GM23338 (cell line): ENCODE data around the gene LRMDA. TPM values are rescaled to one million over a fixed set of nuclear protein-coding genes. Genes with fewer than 3 reads are reported as not detected.

Source experiments
- ATAC-seq: fragments of 200-7000 bp; cut with Tn5 transposase; 3 replicates; pipeline ENCODE4 v1.9.1; 2020
- DNase-seq: peaks from one replicate; pipeline ENCODE4 v3.0.0-alpha.2; 2015; ENCODE audit warnings: low spot score
- H2AFZ ChIP-seq: fragments of 200-600 bp; sonication (generic); 2 replicates; pipeline ENCODE4 v1.8.0; 2016; ENCODE audit warnings: antibody characterized with exemption, mild to moderate bottlenecking, moderate library complexity
- H3F3A ChIP-seq: fragments of 200-600 bp; sonication (generic); replicated peaks from 2 replicates; pipeline ENCODE4 v1.8.0; 2017; ENCODE audit warnings: antibody characterized with exemption, mixed run types, low read depth
- H3K27ac ChIP-seq: fragments of 200-600 bp; sonication (generic); 2 replicates; pipeline ENCODE4 v1.6.1; 2016; ENCODE audit warnings: low read depth
- H3K27me3 ChIP-seq: fragments of 200-600 bp; sonication (generic); 2 replicates; pipeline ENCODE4 v1.8.0; 2016; ENCODE audit warnings: mild to moderate bottlenecking, mixed run types, moderate library complexity; ENCODE audit not compliant: insufficient read depth
- H3K36me3 ChIP-seq: fragments of 200-600 bp; sonication (generic); 2 replicates; pipeline ENCODE4 v1.8.0; 2016; ENCODE audit warnings: mild to moderate bottlenecking; ENCODE audit not compliant: insufficient read depth
- H3K4me1 ChIP-seq: fragments of 200-600 bp; sonication (generic); 2 replicates; pipeline ENCODE4 v1.8.0; 2016; ENCODE audit warnings: mild to moderate bottlenecking, moderate library complexity; ENCODE audit not compliant: insufficient read depth
- H3K4me2 ChIP-seq: fragments of 200-600 bp; sonication (generic); 2 replicates; pipeline ENCODE4 v1.7.1; 2017; ENCODE audit warnings: mixed run types
- H3K4me3 ChIP-seq: fragments of 200-600 bp; sonication (generic); 2 replicates; pipeline ENCODE4 v1.6.1; 2016; ENCODE audit warnings: mixed run types
- H3K79me2 ChIP-seq: fragments of 200-600 bp; sonication (generic); replicated peaks from 2 replicates; pipeline ENCODE4 v1.8.0; 2017; ENCODE audit warnings: mild to moderate bottlenecking; ENCODE audit not compliant: insufficient read depth
- H3K9me2 ChIP-seq: fragments of 200-600 bp; sonication (generic); 2 replicates; pipeline ENCODE4 v1.8.0; 2017; ENCODE audit not compliant: insufficient read depth
- H4K20me1 ChIP-seq: fragments of 200-600 bp; sonication (generic); replicated peaks from 2 replicates; pipeline ENCODE4 v1.8.0; 2017; ENCODE audit warnings: mild to moderate bottlenecking; ENCODE audit not compliant: insufficient read depth
- H3K27ac Mint-ChIP-seq: 2 replicates; pipeline ENCODE4 v1.8.0; 2020; ENCODE audit warnings: inconsistent platforms, mild to moderate bottlenecking, moderate library complexity, mixed read lengths
- H3K27me3 Mint-ChIP-seq: 3 replicates; pipeline ENCODE4 v1.8.0; 2022; ENCODE audit warnings: low read depth, mild to moderate bottlenecking, moderate library complexity, mixed read lengths, inconsistent platforms; ENCODE audit not compliant: insufficient read depth, poor library complexity
- H3K36me3 Mint-ChIP-seq: 3 replicates; pipeline ENCODE4 v1.8.0; 2021; ENCODE audit warnings: low read depth, mild to moderate bottlenecking, inconsistent platforms, moderate library complexity, mixed read lengths
- H3K4me1 Mint-ChIP-seq: 3 replicates; pipeline ENCODE4 v1.8.0; 2020; ENCODE audit warnings: mild to moderate bottlenecking, inconsistent platforms, mixed read lengths
- H3K4me3 Mint-ChIP-seq: 3 replicates; pipeline ENCODE4 v1.8.0; 2021; ENCODE audit warnings: moderate library complexity, mild to moderate bottlenecking, inconsistent platforms, mixed read lengths
- H3K9me3 Mint-ChIP-seq: 3 replicates; pipeline ENCODE4 v1.8.0; 2020; ENCODE audit warnings: moderate library complexity, mild to moderate bottlenecking, inconsistent platforms, mixed read lengths
- CREB1 ChIP-seq: fragments of 250-450 bp; sonication (Bioruptor Pico); IDR thresholded peaks from 2 replicates; pipeline ENCODE4 v1.5.0; 2020; ENCODE audit warnings: low read depth, mild to moderate bottlenecking, moderate library complexity
- ETS1 ChIP-seq: IDR thresholded peaks from 2 replicates; pipeline ENCODE4 v1.6.1; 2016; ENCODE audit warnings: antibody characterized with exemption
- EZH2 ChIP-seq: fragments of 200-600 bp; sonication (generic); IDR thresholded peaks from one replicate; pipeline ENCODE4 v1.8.0; 2017; ENCODE audit warnings: antibody characterized with exemption, mild to moderate bottlenecking, low read depth; ENCODE audit not compliant: unreplicated experiment
- JUNB ChIP-seq: IDR thresholded peaks from one replicate; pipeline ENCODE4 v1.6.1; 2016; ENCODE audit warnings: antibody characterized with exemption; ENCODE audit not compliant: unreplicated experiment
- NANOG ChIP-seq: IDR thresholded peaks from 2 replicates; pipeline ENCODE4 v1.6.1; 2016; ENCODE audit warnings: antibody characterized with exemption, borderline replicate concordance
- POLR2AphosphoS5 ChIP-seq: IDR thresholded peaks from 2 replicates; pipeline ENCODE4 v1.6.1; 2016; ENCODE audit warnings: antibody characterized with exemption, low read depth
- REST ChIP-seq: IDR thresholded peaks from one replicate; pipeline ENCODE4 v1.6.1; 2018; ENCODE audit warnings: antibody characterized with exemption; ENCODE audit not compliant: unreplicated experiment
- STAT1 ChIP-seq: IDR thresholded peaks from one replicate; pipeline ENCODE4 v1.6.1; 2016; ENCODE audit warnings: antibody characterized with exemption; ENCODE audit not compliant: unreplicated experiment
- ZNF114 ChIP-seq: fragments of 250-450 bp; sonication (Bioruptor Pico); IDR thresholded peaks from 2 replicates; pipeline ENCODE4 v1.5.0; 2020; ENCODE audit warnings: mild to moderate bottlenecking, moderate library complexity
- ZNF331 ChIP-seq: fragments of 250-450 bp; sonication (Bioruptor Pico); IDR thresholded peaks from 2 replicates; pipeline ENCODE4 v1.5.0; 2020; ENCODE audit warnings: low read depth, mild to moderate bottlenecking, moderate library complexity
- ZNF462 ChIP-seq: fragments of 250-450 bp; sonication (Bioruptor Pico); IDR thresholded peaks from 2 replicates; pipeline ENCODE4 v1.5.0; 2020; ENCODE audit warnings: mild to moderate bottlenecking, moderate library complexity
- polyA plus RNA-seq: library from polyadenylated mRNA; unstranded; fragments of >200 nt; fragmentation: Nextera tagmentation; extraction: Ambion mirVana; gene quantifications from 2 replicates; pipeline ENCODE4 v1.2.1, GENCODE V29; 2016
- total RNA-seq: library from RNA; depleted of rRNA; stranded (reverse); fragments of >200 nt; shearing (Covaris generic); gene quantifications from 2 replicates; pipeline ENCODE4 v1.2.3, GENCODE V29; 2014

LRMDA gene
- total and polyA plus RNA-seq, 2 experiments from 2014 or later = 0.90 to 1.8 TPM

GRCh38 chr10:75999001-75999400 is 567.6 kb downstream of the LRMDA start (continued):
- no peak for TF ChIP-seq ETS1
- TF ChIP-seq CREB1 (CRISPR knock-in tag) = no peak
- no peak for TF ChIP-seq JUNB

- Histone ChIP-seq H3K4me1 (peaks cover 21% of the 10 kb centered on the region), H2AFZ (no peak overlapping the region), H3K36me3 (no peaks in the 10 kb centered on the region), H3K4me3 (no peak overlapping the region), H3F3A (no peaks in the 10 kb centered on the region), H3K27me3 (no peaks in the 10 kb centered on the region), H3K27ac (no peak overlapping the region), H3K9me2 (peaks cover 7% of the 10 kb centered on the region; the same call in 1 of the 2 replicates), H4K20me1 (no peaks in the 10 kb centered on the region), H3K79me2 (no peaks in the 10 kb centered on the region), H3K4me2 (no peak overlapping the region)
- H3K9me3 Mint-ChIP-seq = no peaks in the 10 kb centered on the region; the same call in 2 of the 3 replicates
- no peak for ATAC-seq
- no peaks in the 10 kb centered on the region for H3K36me3 Mint-ChIP-seq
- H3K27me3 Mint-ChIP-seq = peaks cover 15% of the 10 kb centered on the region
- no peak overlapping the region for H3K27ac Mint-ChIP-seq
- H3K4me3 Mint-ChIP-seq = no peak overlapping the region
- DNase-seq = no peak
- H3K4me1 Mint-ChIP-seq = peaks cover 19% of the 10 kb centered on the region
- TF ChIP-seq NANOG = no peak
- no peak for TF ChIP-seq ETS1
- TF ChIP-seq CREB1 (CRISPR knock-in tag) = no peak
- no peak for TF ChIP-seq REST
- TF ChIP-seq EZH2 = no peak
- no peak for TF ChIP-seq ZNF114 (CRISPR knock-in tag)
- no peak for TF ChIP-seq STAT1
- TF ChIP-seq ZNF331 = no peak
- TF ChIP-seq POLR2AphosphoS5 = no peak
- no peak for TF ChIP-seq ZNF462 (CRISPR knock-in tag)
These were observed 568.2 kb downstream of the LRMDA start for GRCh38 chr10:75999515-76000209.
